PC-3 (cell line): Measurements from ENCODE around the gene DTNB.

Experiments used
- EZH2 ChIP-seq: fragments of 300-600 bp; sonication (generic); IDR thresholded peaks from one replicate; pipeline ENCODE4 v1.6.1; 2017; ENCODE audit warnings: antibody characterized with exemption, mild to moderate bottlenecking, low read length; ENCODE audit not compliant: unreplicated experiment
- TF ChIP-seq, protein P1 (sequence below): fragments of 300-600 bp; sonication (generic); conservative IDR thresholded peaks from 2 replicates; pipeline ENCODE4 v1.5.1; 2017; ENCODE audit warnings: antibody characterized with exemption, low read depth, mild to moderate bottlenecking, low read length

DNA sequence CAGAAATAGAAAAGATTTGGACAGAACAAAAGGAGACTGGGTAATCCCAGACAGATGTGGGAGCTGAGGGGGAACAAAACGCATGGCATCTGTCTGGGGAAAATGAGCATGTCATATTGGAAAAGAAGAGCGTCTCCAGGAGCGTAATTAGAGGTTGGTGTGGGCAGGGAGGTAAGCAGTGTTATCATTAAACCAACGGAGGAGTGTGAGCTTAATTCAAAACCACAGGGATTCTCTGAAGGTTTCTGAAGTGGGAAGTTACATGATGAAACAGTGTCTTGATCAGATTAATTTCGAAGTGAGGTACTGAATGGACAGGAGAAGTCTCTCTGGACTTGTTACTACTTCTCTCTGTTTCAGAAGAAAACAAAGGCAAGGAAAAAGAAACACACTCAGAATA, 53.3 kb downstream of the DTNB start:
- TF ChIP-seq, protein P1, sequence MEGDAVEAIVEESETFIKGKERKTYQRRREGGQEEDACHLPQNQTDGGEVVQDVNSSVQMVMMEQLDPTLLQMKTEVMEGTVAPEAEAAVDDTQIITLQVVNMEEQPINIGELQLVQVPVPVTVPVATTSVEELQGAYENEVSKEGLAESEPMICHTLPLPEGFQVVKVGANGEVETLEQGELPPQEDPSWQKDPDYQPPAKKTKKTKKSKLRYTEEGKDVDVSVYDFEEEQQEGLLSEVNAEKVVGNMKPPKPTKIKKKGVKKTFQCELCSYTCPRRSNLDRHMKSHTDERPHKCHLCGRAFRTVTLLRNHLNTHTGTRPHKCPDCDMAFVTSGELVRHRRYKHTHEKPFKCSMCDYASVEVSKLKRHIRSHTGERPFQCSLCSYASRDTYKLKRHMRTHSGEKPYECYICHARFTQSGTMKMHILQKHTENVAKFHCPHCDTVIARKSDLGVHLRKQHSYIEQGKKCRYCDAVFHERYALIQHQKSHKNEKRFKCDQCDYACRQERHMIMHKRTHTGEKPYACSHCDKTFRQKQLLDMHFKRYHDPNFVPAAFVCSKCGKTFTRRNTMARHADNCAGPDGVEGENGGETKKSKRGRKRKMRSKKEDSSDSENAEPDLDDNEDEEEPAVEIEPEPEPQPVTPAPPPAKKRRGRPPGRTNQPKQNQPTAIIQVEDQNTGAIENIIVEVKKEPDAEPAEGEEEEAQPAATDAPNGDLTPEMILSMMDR: no peak
- no peak for TF ChIP-seq EZH2
